Small intestine (tissue), 7 donors: ENCODE results near the gene HIVEP1. TPM values are rescaled to one million over a fixed set of nuclear protein-coding genes. Genes with fewer than 3 reads are reported as not detected.

Experiments used
- DNase-seq, 2 donors: peaks; one replicate each; pipeline versions ENCODE4 v3.0.0 to v3.0.0-alpha.2; 2013
- FAIRE-seq: peaks from 2 replicates; lab custom pipeline; 2012; peaks lifted over from hg19 to GRCh38; lab: Jason Lieb, UNC
- H3K27ac ChIP-seq, 3 donors: one replicate each; pipeline ENCODE4 v1.5.1; 2013; ENCODE audit warnings: low read length in 2 of 3, mild to moderate bottlenecking in 2 of 3, control low read depth in 1 of 3, inconsistent platforms in 1 of 3, low read depth in 1 of 3, moderate library complexity in 1 of 3
- H3K27me3 ChIP-seq, 3 donors: one replicate each; pipeline ENCODE4 v1.6.1; 2013; ENCODE audit warnings: low read length in 3 of 3, inconsistent platforms in 1 of 3; ENCODE audit not compliant: control insufficient read depth in 3 of 3, insufficient read depth in 3 of 3
- H3K36me3 ChIP-seq, 3 donors: one replicate each; pipeline ENCODE4 v1.6.1; 2013; ENCODE audit warnings: low read length in 3 of 3, inconsistent platforms in 1 of 3, low read depth in 1 of 3, mild to moderate bottlenecking in 1 of 3, moderate library complexity in 1 of 3; ENCODE audit not compliant: control insufficient read depth in 3 of 3, insufficient read depth in 2 of 3
- H3K4me1 ChIP-seq, 3 donors: one replicate each; pipeline ENCODE4 v1.6.1; 2013; ENCODE audit warnings: low read length in 2 of 3, inconsistent platforms in 1 of 3, low read depth in 1 of 3, mild to moderate bottlenecking in 1 of 3, moderate library complexity in 1 of 3; ENCODE audit not compliant: control insufficient read depth in 3 of 3, insufficient read depth in 2 of 3
- H3K4me3 ChIP-seq, 3 donors: one replicate each; pipeline ENCODE4 v1.5.1; 2013; ENCODE audit warnings: low read length in 3 of 3, control low read depth in 1 of 3, inconsistent platforms in 1 of 3, low read depth in 1 of 3, mild to moderate bottlenecking in 1 of 3, moderate library complexity in 1 of 3
- H3K9me3 ChIP-seq, 2 donors: one replicate each; pipeline ENCODE4 v1.6.1; 2013; ENCODE audit warnings: low read depth in 1 of 2, low read length in 1 of 2; ENCODE audit not compliant: control insufficient read depth in 2 of 2, insufficient read depth in 1 of 2
- WGBS, 3 donors: extraction: QIAGEN DNeasy Blood & Tissue Kit; methylation state at CpG; one replicate each; pipeline ENCODE4 v1.1.7; 2013; 5-methylcytosine and 5-hydroxymethylcytosine counted together
- polyA plus RNA-seq, 4 donors: library from polyadenylated mRNA; stranded (reverse) in 3 of 4; unstranded in 1 of 4; fragments of 200-250 nt in 3 of 4; fragments of 120-200 nt in 1 of 4; gene quantifications; one replicate each; pipeline versions ENCODE4 v1.2.1 to v1.2.3, GENCODE V29; 2013
- donor health status: healthy with polysubstance abuse.
- donor health status: control.
- donor health status: control.
- donor health status: Bipolar disorder and iron deficiency.
- donor health status: healthy.

HIVEP1 gene
- polyA plus RNA-seq, 4 donors: 4.9 to 25.4 (median 6.4) TPM

GRCh38 chr6:11978169-11978987 is 33.7 kb upstream of the HIVEP1 start:
- FAIRE-seq: no peak
- no peak overlapping the region for H3K27ac ChIP-seq
- DNase-seq: peak; percentile 16 to 67

GRCh38 chr6:11979866-11980265 is 32.2 kb upstream of the HIVEP1 start:
- no peaks in the 10 kb centered on the region for H3K9me3 ChIP-seq
- H3K4me1 ChIP-seq: no peaks in the 10 kb centered on the region
- H3K27me3 ChIP-seq: no peaks in the 10 kb centered on the region
- FAIRE-seq: no peak
- no peak overlapping the region for H3K4me3 ChIP-seq
- no peak for DNase-seq
- H3K27ac ChIP-seq: no peak overlapping the region
- no peaks in the 10 kb centered on the region for H3K36me3 ChIP-seq
- WGBS, 3 donors: 96 to 98% (median 97%) methylated on average over 6 of the region's 6 CpGs

More at GRCh38 chr6:11978169-11978987, 33.7 kb upstream of the HIVEP1 start:
- 10 to 18% (median 14%) methylated on average over 1 of the region's 1 CpG for WGBS, 3 donors
- Histone ChIP-seq H3K9me3 (no peaks in the 10 kb centered on the region), H3K4me1 (no peaks in the 10 kb centered on the region), H3K27me3 (no peaks in the 10 kb centered on the region), H3K4me3 (no peak overlapping the region), H3K36me3 (no peaks in the 10 kb centered on the region)

GRCh38 chr6:11983306-11983705 is 28.8 kb upstream of the HIVEP1 start:
- DNase-seq (no peak), FAIRE-seq (no peak)
- H3K9me3 ChIP-seq: no peaks in the 10 kb centered on the region
- H3K36me3 ChIP-seq: no peaks in the 10 kb centered on the region
- H3K27ac ChIP-seq: no peak overlapping the region
- no peaks in the 10 kb centered on the region for H3K4me1 ChIP-seq
- WGBS, 3 donors: 75 to 82% (median 81%) methylated on average over 5 of the region's 5 CpGs
- no peaks in the 10 kb centered on the region for H3K27me3 ChIP-seq
- H3K4me3 ChIP-seq: no peak overlapping the region

- FAIRE-seq (no peak), DNase-seq (no peak)
- Histone ChIP-seq H3K27me3 (no peaks in the 10 kb centered on the region), H3K36me3 (no peaks in the 10 kb centered on the region), H3K4me3 (no peak overlapping the region), H3K9me3 (no peaks in the 10 kb centered on the region), H3K4me1 (no peaks in the 10 kb centered on the region), H3K27ac (no peak overlapping the region)
- WGBS, 3 donors: 66 to 86% (median 69%) methylated on average over 2 of the region's 2 CpGs
Measured at GRCh38 chr6:11987386-11987785, 24.7 kb upstream of the HIVEP1 start.

- no peak for DNase-seq
- no peaks in the 10 kb centered on the region for H3K9me3 ChIP-seq
- H3K36me3 ChIP-seq: no peaks in the 10 kb centered on the region
- H3K4me1 ChIP-seq: no peaks in the 10 kb centered on the region
- no peak overlapping the region for H3K27ac ChIP-seq
- no peak for FAIRE-seq
- H3K27me3 ChIP-seq: no peaks in the 10 kb centered on the region
- H3K4me3 ChIP-seq: no peak overlapping the region
- 84 to 93% (median 92%) methylated on average over 2 of the region's 2 CpGs for WGBS, 3 donors
Measured at GRCh38 chr6:11989386-11989785, 22.7 kb upstream of the HIVEP1 start.

DNA sequence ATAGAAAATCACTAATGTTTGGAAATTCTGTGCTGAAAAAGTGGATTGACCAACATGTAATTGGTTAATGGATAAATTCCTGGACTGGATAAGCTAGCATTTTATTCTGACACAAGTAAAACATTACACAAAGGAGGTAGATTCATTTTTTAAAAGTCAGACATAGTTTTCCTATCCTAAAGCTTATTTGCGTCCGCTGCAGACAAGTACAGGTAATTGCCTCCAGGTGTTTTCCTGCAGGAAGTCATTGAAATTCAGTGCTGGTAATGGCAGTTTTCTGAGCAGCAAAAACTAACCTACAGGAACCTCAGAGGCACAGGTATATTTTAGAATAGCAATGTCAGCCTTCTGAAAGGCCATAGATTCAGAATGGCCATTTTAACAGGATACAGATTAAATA is 20.0 kb upstream of the HIVEP1 start:
- no peak for FAIRE-seq
- no peak for DNase-seq
- H3K4me3 ChIP-seq: no peak overlapping the region
- H3K27ac ChIP-seq: no peak overlapping the region
- no peaks in the 10 kb centered on the region for H3K27me3 ChIP-seq
- no peaks in the 10 kb centered on the region for H3K36me3 ChIP-seq
- H3K4me1 ChIP-seq: no peaks in the 10 kb centered on the region
- no peaks in the 10 kb centered on the region for H3K9me3 ChIP-seq
- 91 to 95% (median 91%) methylated on average over 2 of the region's 2 CpGs for WGBS, 3 donors

DNA sequence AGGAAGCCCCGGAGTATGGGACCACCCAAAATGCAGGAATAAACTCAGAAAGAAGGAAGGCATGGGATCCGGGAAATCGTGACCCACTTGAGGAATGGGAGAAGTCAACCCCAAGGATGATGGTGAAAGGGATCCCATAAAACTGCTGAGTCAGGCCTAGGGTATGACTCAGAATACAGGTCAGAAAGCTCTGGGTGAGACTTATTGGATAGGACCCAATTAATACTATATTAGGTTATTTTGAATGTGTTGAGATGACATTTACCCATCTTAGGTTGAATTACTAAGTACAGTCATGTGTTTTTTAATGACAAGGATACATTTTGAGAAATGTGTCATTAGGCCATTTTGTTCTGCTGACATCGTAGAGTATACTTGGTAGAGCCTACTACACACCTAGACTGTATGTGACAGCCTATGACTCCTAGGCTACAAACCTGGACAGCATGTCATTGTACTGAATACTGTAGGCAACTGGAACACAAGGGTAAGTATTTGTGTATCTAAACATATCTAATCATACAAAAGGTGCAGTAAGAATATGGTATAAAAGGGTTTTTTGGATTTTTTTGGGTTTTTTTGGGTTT is 17.1 kb upstream of the HIVEP1 start:
- FAIRE-seq: no peak
- WGBS, 3 donors: 96 to 97% (median 97%) methylated on average over 4 of the region's 4 CpGs
- H3K27me3 ChIP-seq: no peaks in the 10 kb centered on the region
- no peak for DNase-seq
- no peaks in the 10 kb centered on the region for H3K4me1 ChIP-seq
- H3K9me3 ChIP-seq: no peaks in the 10 kb centered on the region
- no peak overlapping the region for H3K27ac ChIP-seq
- no peaks in the 10 kb centered on the region for H3K36me3 ChIP-seq
- no peak overlapping the region for H3K4me3 ChIP-seq

DNA sequence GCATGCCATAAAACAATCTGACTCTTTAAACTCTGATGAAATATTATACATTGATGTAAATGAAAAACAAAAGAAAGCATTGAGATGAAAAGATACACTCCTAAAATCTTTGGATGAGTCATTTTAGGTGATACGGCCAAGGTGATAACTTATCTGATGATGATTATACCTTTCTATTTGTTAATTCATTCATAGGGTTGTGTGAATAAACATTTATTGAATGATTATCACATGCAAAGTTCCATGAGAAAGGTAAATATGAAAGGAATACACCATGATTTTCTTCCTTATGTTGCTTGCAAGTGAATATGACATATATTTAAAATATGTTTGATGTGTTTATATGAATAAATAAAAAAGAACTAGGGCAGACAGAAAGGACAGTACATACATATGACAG is 15.4 kb upstream of the HIVEP1 start:
- no peak overlapping the region for H3K4me3 ChIP-seq
- H3K27me3 ChIP-seq: no peaks in the 10 kb centered on the region
- WGBS, 3 donors: 26 to 85% (median 63%) methylated on average over 1 of the region's 1 CpG
- DNase-seq (no peak), FAIRE-seq (no peak)
- H3K4me1 ChIP-seq: no peaks in the 10 kb centered on the region
- H3K9me3 ChIP-seq: no peaks in the 10 kb centered on the region
- no peak overlapping the region for H3K27ac ChIP-seq
- no peaks in the 10 kb centered on the region for H3K36me3 ChIP-seq
